GM23248 (cell line): Measurements from ENCODE around the gene RNF145.

Experiments
- EZH2 ChIP-seq: fragments of 200-600 bp; sonication (generic); IDR thresholded peaks from 2 replicates; pipeline ENCODE4 v1.6.1; 2018; ENCODE audit warnings: antibody characterized with exemption, mild to moderate bottlenecking; ENCODE audit not compliant: insufficient read depth, poor library complexity, severe bottlenecking
- EZH2phosphoT487 ChIP-seq: fragments of 200-600 bp; sonication (generic); IDR thresholded peaks from 2 replicates; pipeline ENCODE4 v1.6.1; 2018; ENCODE audit warnings: antibody characterized with exemption, moderate library complexity, mild to moderate bottlenecking, low read depth; ENCODE audit not compliant: insufficient read depth

GRCh38 chr5:159139802-159140201, 69.6 kb downstream of the RNF145 start:
- TF ChIP-seq EZH2, result no peak
- TF ChIP-seq EZH2phosphoT487, result no peak
